OCI-LY1 (cell line): ENCODE measurements around the gene ASRGL1.

Experiments
- CTCF ChIP-seq: fragments of 200-600 bp; sonication (generic), shearing (Covaris generic); IDR thresholded peaks from 2 replicates; pipeline ENCODE4 v1.5.1; 2017; ENCODE audit warnings: mild to moderate bottlenecking, antibody characterized with exemption, low read length, moderate library complexity, mixed read lengths
- EZH2 ChIP-seq: fragments of 200-600 bp; sonication (generic), shearing (Covaris generic); IDR thresholded peaks from 2 replicates; pipeline ENCODE4 v1.8.0; 2017; ENCODE audit warnings: borderline replicate concordance, mixed run types, mild to moderate bottlenecking, antibody characterized with exemption, low read length, moderate library complexity, mixed read lengths

GRCh38 chr11:62359475-62359874 lies 22.2 kb downstream of the ASRGL1 start:
- TF ChIP-seq CTCF: no peak
- no peak for TF ChIP-seq EZH2
